GM10248 (cell line): ENCODE measurements around the gene RAB3IP.
"Not testable (repeated sequence)": the region's sequence is repeated elsewhere in the genome, so short reads cannot be mapped to it uniquely, and the experiment has no call there.

Experiments
- CTCF ChIA-PET: fragments of 300-600 bp; sonication (Branson Sonifier 250); formaldehyde crosslinking; extraction: SDS; loops from one replicate; lab custom pipeline; 2021; ENCODE audit warnings: antibody characterized with exemption; lab: Yijun Ruan, JAX
- POLR2A ChIA-PET: fragments of 350-650 bp; sonication (Branson Sonifier 250); formaldehyde crosslinking; extraction: SDS; loops from one replicate; lab custom pipeline; 2020; ENCODE audit warnings: antibody characterized with exemption; lab: Yijun Ruan, JAX
- DNase-seq: peaks from one replicate; pipeline ENCODE4 v3.0.0; 2012; ENCODE audit errors: extremely low spot score
- CTCF ChIP-seq: IDR thresholded peaks from 2 replicates; pipeline ENCODE4 v1.5.1; 2012; ENCODE audit warnings: mild to moderate bottlenecking, low read depth; ENCODE audit errors: extremely low read depth, missing control alignments, control extremely low read depth

RAB3IP gene

DNA sequence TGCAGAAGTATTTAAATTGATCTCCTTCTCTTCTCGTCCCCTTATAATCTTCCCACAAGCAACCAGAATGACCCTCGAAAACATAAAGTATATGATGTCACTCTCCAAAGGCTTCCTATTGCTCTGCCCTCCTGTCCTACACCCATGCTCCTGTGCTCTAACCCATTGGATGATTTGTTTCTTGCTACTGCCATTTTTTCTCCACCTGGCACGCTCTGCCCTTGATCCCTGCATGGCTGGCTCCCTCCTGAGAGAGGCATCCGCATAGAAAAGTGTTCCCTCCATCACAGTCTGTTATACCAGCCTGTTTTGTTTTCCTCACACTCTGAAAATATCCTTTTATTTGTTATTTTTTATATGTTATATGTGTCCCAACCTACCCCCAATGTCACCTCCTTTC lies 106.2 kb downstream of the RAB3IP start:
- CTCF ChIA-PET = no interaction called here
- POLR2A ChIA-PET = no interaction called here
- no peak for TF ChIP-seq CTCF
- no peak for DNase-seq

DNA sequence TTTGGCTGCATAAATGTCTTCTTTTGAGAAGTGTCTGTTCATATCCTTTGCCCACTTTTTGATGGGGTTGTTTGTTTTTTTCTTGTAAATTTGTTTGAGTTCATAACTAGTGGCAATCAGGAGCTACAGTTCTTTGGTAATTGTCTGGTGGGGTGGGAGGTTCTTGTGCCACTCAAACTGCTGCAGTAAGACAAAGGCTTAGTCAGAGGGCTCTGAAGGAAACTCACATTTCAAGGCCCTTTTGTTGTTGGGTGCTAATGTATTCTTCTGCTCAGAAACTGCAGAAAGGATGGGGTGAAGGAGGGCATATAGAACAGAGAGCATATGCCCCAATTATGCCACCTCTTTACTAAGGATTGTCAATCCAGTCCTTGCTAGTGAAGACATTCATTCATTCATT lies 108.3 kb downstream of the RAB3IP start:
- no peak for TF ChIP-seq CTCF

GRCh38 chr12:69851976-69852375 lies 113.3 kb downstream of the RAB3IP start:
- POLR2A ChIA-PET = no interaction called here
- no peak for TF ChIP-seq CTCF
- DNase-seq = no peak
- CTCF ChIA-PET = no interaction called here

More for the DNA sequence above, 108.3 kb downstream of the RAB3IP start:
- CTCF ChIA-PET = interaction anchor here (1.2 kb wide), 1 partner anchor 33 kb away, joined by 3 read pairs; no protein-coding TSS in a partner anchor
- POLR2A ChIA-PET = no interaction called here
- DNase-seq = no peak

- CTCF ChIA-PET, POLR2A ChIA-PET, DNase-seq: not testable (repeated sequence)
Observed at GRCh38 chr12:69853176-69853961, 114.7 kb downstream of the RAB3IP start.

DNA sequence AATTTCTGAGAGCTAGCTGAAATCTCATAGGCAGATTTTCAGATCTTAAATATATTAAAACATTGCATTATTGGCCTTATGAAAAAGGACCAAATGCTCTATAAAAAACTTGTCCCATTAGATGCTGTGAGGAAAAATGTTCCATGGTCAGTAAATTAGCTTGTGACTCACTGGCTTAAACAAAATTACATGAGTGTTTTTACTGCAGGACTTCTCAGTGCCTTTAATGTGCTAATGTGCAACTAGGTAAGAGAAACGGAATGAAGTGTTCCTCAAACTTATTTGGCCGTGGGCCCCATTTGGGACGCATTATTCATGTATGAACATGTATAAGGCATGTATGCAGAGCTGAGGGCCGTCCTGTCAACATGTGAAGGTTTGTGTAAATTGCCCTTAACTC lies 128.0 kb downstream of the RAB3IP start:
- ChIA-PET POLR2A (no interaction called here), CTCF (interaction anchor here (0.9 to 1.8 kb wide), 2 partner anchors 13 to 18 kb away, joined by 4 to 13 read pairs; no protein-coding TSS in a partner anchor)
- DNase-seq = no peak
- no peak for TF ChIP-seq CTCF

GRCh38 chr12:69868695-69869094 lies 130.0 kb downstream of the RAB3IP start:
- no peak for DNase-seq
- no peak for TF ChIP-seq CTCF
- ChIA-PET CTCF (no interaction called here), POLR2A (no interaction called here)

- DNase-seq = no peak
- TF ChIP-seq CTCF = no peak
- ChIA-PET POLR2A (no interaction called here), CTCF (interaction anchor here (1.3 kb wide), 1 partner anchor 856 kb away, joined by 5 read pairs; no protein-coding TSS in a partner anchor)
Observed at GRCh38 chr12:69872804-69873203, 134.1 kb downstream of the RAB3IP start.
